Uterus (tissue), 4 donors: ENCODE data around the gene CCND1. TPM values are rescaled to one million over a fixed set of nuclear protein-coding genes. Genes with fewer than 3 reads are reported as not detected.

Experiments used
- DNase-seq, 2 donors: peaks; one replicate each; pipeline ENCODE4 v3.0.0-alpha.2; 2019 to 2020
- H3K27ac ChIP-seq, 2 donors: fragments of 200-600 bp; sonication (generic); 1 replicate in 1 of 2; 2 replicates in 1 of 2; pipeline ENCODE4 v1.5.1; 2016 to 2018
- H3K27me3 ChIP-seq, 2 donors: fragments of 200-600 bp; sonication (generic); one replicate each; pipeline ENCODE4 v1.5.1; 2018 to 2019; ENCODE audit warnings: control low read depth in 1 of 2
- H3K36me3 ChIP-seq, 2 donors: fragments of 200-600 bp; sonication (generic); one replicate each; pipeline ENCODE4 v1.5.1; 2019; ENCODE audit warnings: control low read depth in 1 of 2
- H3K4me1 ChIP-seq, 2 donors: fragments of 200-600 bp; sonication (generic); one replicate each; pipeline ENCODE4 v1.5.1; 2018 to 2019; ENCODE audit warnings: control low read depth in 1 of 2
- H3K4me3 ChIP-seq, 2 donors: fragments of 200-600 bp; sonication (generic); 1 replicate in 1 of 2; 2 replicates in 1 of 2; pipeline ENCODE4 v1.5.1; 2018 to 2019; ENCODE audit warnings: mild to moderate bottlenecking in 1 of 2
- H3K9me3 ChIP-seq, 2 donors: fragments of 200-600 bp; sonication (generic); one replicate each; pipeline ENCODE4 v1.5.1; 2019; ENCODE audit warnings: control low read depth in 1 of 2
- CTCF ChIP-seq, 4 experiments: fragments of 200-600 bp in 2 of 4; fragments of 450-650 bp in 2 of 4; sonication (generic) in 2 of 4; IDR thresholded peaks; one replicate each; pipeline ENCODE4 v1.5.1; 2016 to 2019; ENCODE audit warnings: antibody characterized with exemption in 4 of 4, mild to moderate bottlenecking in 2 of 4, moderate library complexity in 1 of 4
- POLR2A ChIP-seq, 2 donors: fragments of 450-650 bp; IDR thresholded peaks; one replicate each; pipeline ENCODE4 v1.6.1; 2016; ENCODE audit warnings: antibody characterized with exemption in 2 of 2, mild to moderate bottlenecking in 1 of 2, moderate library complexity in 1 of 2
- intact Hi-C: fragments of 100-400 bp; cut with DNase I; formaldehyde crosslinking; loops from one replicate; pipeline ENCODE4 v1.15.1; 2023; ENCODE audit warnings: low total_unique reads
- total RNA-seq, 4 donors: library from RNA; depleted of rRNA in 3 of 4; stranded (reverse); fragments of >200 nt in 3 of 4; gene quantifications; one replicate each; pipeline versions ENCODE4 v1.1.0 to v1.2.4, GENCODE V29; 2014 to 2023
- donor health status: DM: yes; HTN: yes; CAD: no.

CCND1 gene
- total RNA-seq, 4 donors from 2014 or later, result 2.9 to 96.5 (median 20.5) TPM

GRCh38 chr11:69636512-69637197, 4.3 kb upstream of the CCND1 start:
- DNase-seq, result peak in 1 of 2 donors; percentile 53
- Histone ChIP-seq H3K4me1 (peaks cover 0 to 45% of the 10 kb centered on the region in 2 donors), H3K4me3 (peak overlapping the region in 1 of 2 donors; percentile 28), H3K27me3 (peaks cover 15 to 30% of the 10 kb centered on the region in 2 donors), H3K27ac (peak overlapping the region in 1 of 2 donors; percentile 20), H3K36me3 (no peaks in the 10 kb centered on the region), H3K9me3 (no peaks in the 10 kb centered on the region)
- intact Hi-C loops, result no loop called here
- TF ChIP-seq POLR2A (IDR thresholded peaks at IDR 0.05), result peak; percentile 19 to 40
- TF ChIP-seq CTCF (IDR thresholded peaks at IDR 0.05), result no peak

GRCh38 chr11:69637198-69637940, 3.6 kb upstream of the CCND1 start:
- no peak for TF ChIP-seq CTCF (IDR thresholded peaks at IDR 0.05)
- TF ChIP-seq POLR2A (IDR thresholded peaks at IDR 0.05), result no peak
- Histone ChIP-seq H3K9me3 (no peaks in the 10 kb centered on the region), H3K4me1 (peaks cover 0 to 48% of the 10 kb centered on the region in 2 donors), H3K4me3 (peak overlapping the region in 1 of 2 donors; percentile 28), H3K36me3 (no peaks in the 10 kb centered on the region), H3K27ac (peak overlapping the region in 1 of 2 donors; percentile 20), H3K27me3 (peaks cover 15 to 34% of the 10 kb centered on the region in 2 donors)
- no peak for DNase-seq
- intact Hi-C loops, result no loop called here

- H3K27me3 ChIP-seq, result peaks cover 15 to 38% of the 10 kb centered on the region in 2 donors
- H3K9me3 ChIP-seq, result no peaks in the 10 kb centered on the region
- H3K36me3 ChIP-seq, result no peaks in the 10 kb centered on the region
- no peak for TF ChIP-seq CTCF (IDR thresholded peaks at IDR 0.05)
- TF ChIP-seq POLR2A (IDR thresholded peaks at IDR 0.05), result no peak
- H3K27ac ChIP-seq, result no peak overlapping the region
- no peak overlapping the region for H3K4me3 ChIP-seq
- no peak for DNase-seq
- peaks cover 0 to 48% of the 10 kb centered on the region in 2 donors for H3K4me1 ChIP-seq
- intact Hi-C loops, result no loop called here
Observed at GRCh38 chr11:69637941-69638871, 2.8 kb upstream of the CCND1 start.

- H3K4me1 ChIP-seq, result peaks cover 0 to 56% of the 10 kb centered on the region in 2 donors
- peak in 1 of 2 donors; percentile 41 for TF ChIP-seq POLR2A (IDR thresholded peaks at IDR 0.05)
- TF ChIP-seq CTCF (IDR thresholded peaks at IDR 0.05), result no peak
- H3K36me3 ChIP-seq, result no peaks in the 10 kb centered on the region
- H3K9me3 ChIP-seq, result no peaks in the 10 kb centered on the region
- H3K27ac ChIP-seq, result no peak overlapping the region
- intact Hi-C loops, result no loop called here
- peak; percentile 69 to 80 for DNase-seq
- peaks cover 15 to 38% of the 10 kb centered on the region in 2 donors for H3K27me3 ChIP-seq
- peak overlapping the region; percentile 4 to 27 for H3K4me3 ChIP-seq
Observed at GRCh38 chr11:69638941-69639681, 1.8 kb upstream of the CCND1 start.
